HG02885 (cell line): ENCODE measurements around the gene ZFP2.

ENCODE experiments used
- ATAC-seq: cut with Tn5 transposase; IDR thresholded peaks from one replicate; pipeline ENCODE4 v1.9.1; 2021; ENCODE audit warnings: mild to moderate bottlenecking; ENCODE audit not compliant: unreplicated experiment, poor library complexity

ZFP2 gene

DNA sequence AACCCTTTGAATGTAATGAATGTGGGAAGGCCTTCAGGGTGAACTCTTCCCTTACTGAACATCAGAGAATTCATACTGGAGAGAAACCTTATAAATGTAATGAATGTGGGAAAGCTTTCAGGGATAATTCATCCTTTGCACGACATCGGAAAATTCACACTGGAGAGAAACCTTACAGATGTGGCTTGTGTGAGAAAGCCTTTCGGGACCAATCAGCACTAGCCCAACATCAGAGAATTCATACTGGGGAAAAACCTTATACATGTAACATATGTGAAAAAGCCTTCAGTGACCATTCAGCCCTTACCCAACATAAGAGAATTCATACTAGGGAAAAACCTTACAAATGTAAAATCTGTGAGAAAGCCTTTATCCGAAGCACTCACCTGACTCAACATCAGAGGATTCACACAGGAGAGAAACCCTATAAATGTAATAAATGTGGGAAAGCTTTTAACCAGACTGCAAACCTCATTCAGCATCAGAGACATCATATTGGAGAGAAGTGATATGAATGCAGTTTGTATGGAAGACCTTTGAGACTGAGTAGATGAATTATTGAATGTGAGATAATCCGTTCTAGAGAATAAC lies 69.8 kb downstream of the ZFP2 start:
- ATAC-seq = no peak

DNA sequence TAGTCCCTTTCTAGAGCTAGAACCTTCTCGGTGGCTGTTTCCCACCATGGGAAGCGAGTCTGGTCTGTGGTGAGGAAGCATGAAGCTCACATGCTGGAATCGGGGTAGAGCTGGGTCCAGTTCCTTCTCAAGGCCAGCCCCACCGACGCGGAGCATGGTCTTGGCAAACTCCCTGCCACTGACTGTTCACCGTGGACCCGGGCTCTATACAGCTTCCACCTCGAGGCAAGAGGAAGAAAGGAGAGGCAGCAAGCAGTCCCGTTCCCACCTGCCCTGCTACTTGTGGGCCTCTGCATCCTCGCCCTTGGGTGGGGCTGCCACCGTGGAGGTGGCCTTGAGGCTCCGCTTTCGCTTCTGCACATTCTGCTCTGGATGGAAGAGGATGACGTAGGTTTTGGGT lies 85.7 kb downstream of the ZFP2 start:
- no peak for ATAC-seq
